ENCODE results near the gene PLCL2.
"Not testable (repeated sequence)": the region's sequence is repeated elsewhere in the genome, so short reads cannot be mapped to it uniquely, and the experiment has no call there.

Gene PLCL2

GRCh38 chr3:17087509-17087908, 202.8 kb downstream of the PLCL2 start:
- DNase-seq = peak; percentile 21

- DNase-seq = no peak
Measured at GRCh38 chr3:17088017-17088416, 203.3 kb downstream of the PLCL2 start.

- DNase-seq = peak; percentile 56
Measured at GRCh38 chr3:17088602-17089313, 204.0 kb downstream of the PLCL2 start.

- no peak for DNase-seq
Measured at GRCh38 chr3:17089314-17089700, 204.6 kb downstream of the PLCL2 start.

DNA sequence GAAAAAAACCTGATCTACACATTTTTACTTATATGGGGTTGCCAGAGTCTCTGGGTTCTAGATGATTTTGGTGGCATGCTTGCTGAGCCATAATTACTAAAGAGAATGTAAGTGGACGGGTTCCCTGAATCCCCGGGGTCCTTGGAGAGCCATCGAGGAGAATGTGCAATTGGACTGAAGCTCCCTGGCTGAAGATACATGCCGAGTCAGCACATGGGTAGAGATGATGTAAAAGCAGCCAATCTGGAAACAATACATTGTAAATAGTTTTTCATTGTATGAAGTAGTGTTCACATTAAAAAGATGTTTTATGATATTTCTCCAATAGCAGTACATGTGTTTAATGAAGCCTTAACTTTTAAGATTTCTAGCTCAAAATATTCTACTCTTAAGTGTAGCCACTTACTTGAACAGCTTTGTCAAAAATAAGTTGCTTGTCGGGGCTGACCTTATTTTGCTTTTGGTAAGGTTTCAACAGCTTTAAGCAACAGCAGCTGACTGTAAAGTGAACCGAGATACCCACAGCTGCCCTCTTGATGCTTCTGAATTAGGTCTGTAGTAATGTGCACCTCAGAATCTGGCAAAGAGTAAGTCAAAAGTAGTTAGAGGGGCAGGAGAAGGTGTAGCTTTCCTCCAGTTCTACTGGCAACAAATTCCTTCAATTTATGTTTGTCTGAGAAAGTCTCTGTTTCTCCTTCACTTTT, 205.7 kb downstream of the PLCL2 start:
- DNase-seq = no peak

DNA sequence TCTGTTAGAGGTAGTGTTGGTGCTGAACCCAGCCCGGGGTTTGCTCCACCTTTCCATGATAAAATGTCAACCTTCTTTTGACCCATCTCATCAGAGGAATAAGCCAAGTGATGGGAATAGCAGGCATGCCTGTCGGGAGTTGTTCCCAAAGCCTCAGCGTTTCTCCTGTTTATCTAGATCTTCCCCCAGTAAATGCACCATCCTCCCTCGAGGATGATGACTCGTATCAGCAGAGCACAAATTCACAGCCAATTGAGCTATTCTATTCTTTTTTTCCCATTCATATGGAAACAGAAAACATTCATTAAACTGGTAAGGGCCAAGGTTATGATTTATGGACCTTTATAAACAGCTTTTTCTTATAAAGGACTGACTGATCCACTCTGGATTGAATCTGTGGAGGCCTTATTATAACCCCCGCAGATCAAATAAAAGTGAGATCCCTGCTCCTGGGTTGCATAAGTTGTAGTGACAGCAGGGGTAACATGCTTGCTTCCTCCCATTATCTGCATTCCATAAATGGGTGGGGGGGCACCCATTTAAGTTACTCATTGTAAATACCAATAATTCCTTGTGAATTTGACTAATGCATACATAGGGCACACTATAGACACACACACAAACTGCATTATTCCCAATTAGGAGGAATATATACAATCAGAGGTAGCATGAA, 207.3 kb downstream of the PLCL2 start:
- DNase-seq = no peak

DNA sequence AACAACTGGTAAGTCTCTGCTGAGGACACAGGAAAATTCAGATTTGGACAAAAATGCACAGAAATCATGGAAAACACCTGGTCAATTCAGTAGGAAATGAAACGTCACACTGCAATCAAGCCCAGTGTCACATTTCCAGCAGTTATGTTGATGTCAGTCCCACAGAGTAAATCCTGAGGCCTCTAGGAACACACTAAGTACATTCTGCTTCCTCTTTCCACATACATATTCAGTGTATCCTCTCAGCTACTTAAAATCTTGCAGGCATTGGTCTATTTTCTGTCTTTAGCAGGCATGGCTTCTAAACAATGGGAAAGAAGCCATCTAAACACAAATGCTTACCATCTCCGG, 207.8 kb downstream of the PLCL2 start:
- no peak for DNase-seq

GRCh38 chr3:17094551-17094950, 209.8 kb downstream of the PLCL2 start:
- DNase-seq = no peak

DNA sequence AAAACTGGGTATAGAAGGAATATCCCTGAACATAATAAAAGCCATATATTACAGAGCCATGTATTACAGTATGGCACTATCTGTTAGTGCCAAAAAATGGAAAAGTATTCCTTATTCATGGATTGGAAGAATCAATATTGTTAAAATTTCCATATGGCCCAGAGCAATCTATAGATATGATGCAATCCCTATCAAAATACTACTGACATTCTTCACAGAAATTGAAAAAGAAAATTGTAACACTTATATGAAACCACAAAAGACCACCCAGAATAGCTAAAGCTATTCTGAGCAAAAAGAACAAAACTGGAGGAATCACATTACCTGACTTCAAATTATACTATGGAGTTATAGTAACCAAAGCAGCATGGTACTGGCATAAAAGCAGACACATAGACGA, 218.8 kb downstream of the PLCL2 start:
- no peak for DNase-seq

DNA sequence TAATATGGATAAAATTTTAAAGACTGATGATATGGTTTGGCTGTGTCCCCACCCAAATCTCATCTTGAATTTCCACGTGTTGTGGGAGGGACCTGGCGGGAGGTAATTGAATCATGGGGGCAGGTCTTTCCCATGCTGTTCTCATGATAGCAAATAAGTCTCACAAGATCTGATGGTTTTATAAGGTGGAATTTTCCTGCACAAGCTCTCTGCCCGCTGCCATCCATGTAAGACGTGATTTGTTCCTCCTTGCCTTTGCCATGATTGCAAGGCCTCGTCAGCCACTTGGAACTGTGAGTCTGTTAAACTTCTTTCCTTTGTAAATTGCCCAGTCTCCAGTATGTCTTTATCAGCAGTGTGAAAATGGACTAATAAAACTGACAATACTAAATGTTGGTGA, 222.0 kb downstream of the PLCL2 start:
- DNase-seq = not testable (repeated sequence)

GRCh38 chr3:17110660-17111396, 226.1 kb downstream of the PLCL2 start:
- no peak for DNase-seq

DNA sequence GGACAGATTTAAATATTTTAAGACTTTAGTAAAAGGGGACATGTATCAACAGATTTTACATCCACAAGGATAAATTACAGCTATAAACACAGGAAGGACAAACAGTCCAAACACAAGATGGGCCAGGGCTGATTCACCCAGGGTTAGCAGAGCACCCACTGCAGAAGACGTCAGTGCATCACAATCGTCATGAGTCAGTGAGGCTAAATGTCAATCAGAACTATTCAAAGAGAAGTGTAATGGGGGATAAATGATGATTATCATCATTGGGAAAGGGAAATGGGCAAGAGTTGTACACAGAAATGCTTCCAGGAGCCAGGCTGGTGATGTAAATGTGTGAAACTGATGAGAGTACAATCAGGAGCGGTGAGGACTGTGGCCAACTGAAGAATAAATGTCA, 226.8 kb downstream of the PLCL2 start:
- no peak for DNase-seq

GRCh38 chr3:17115186-17115585, 230.4 kb downstream of the PLCL2 start:
- DNase-seq = no peak

GRCh38 chr3:17116007-17116600, 231.3 kb downstream of the PLCL2 start:
- DNase-seq = no peak

DNA sequence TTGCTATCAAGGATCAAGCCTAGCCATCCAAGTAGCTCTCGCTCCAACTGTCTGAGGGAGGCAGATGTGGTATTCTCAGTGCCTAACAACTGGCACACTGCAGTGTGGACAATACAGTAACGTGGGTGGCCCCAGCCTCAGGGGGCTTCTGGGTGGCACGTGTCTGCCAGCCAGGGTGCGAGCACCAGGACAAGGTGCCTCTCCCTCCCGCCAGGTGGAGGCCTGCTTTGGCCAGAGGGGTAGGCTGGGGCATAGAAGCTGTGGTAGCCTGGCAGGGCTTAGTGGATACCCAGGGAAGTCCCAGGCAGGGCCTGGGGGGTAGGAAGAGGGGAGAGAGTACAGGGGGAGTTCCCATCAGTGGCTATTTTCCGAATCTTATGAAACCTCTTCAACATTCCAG, 234.0 kb downstream of the PLCL2 start:
- no peak for DNase-seq

- no peak for DNase-seq
Measured at GRCh38 chr3:17119201-17120072, 234.7 kb downstream of the PLCL2 start.

DNA sequence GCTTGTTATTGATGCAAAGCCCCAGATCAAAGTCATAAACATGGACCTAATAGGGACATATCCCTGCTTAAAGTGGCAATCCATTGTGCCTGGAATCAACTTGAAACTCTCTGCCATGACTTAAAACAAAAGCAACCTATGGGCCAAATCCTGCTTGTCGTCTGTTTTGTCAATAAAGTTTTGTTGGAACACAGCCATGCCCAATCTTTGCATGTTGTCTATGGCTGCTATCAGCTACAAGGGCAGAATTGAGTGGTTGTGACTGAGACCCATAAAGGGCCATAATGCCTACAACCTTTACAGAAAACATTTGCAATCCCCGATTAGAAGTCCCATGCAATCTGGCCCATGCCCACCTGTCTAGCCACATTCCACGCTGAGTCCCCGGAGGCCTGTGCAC, 235.4 kb downstream of the PLCL2 start:
- DNase-seq = no peak

- DNase-seq = no peak
Measured at GRCh38 chr3:17121336-17121735, 236.6 kb downstream of the PLCL2 start.

DNA sequence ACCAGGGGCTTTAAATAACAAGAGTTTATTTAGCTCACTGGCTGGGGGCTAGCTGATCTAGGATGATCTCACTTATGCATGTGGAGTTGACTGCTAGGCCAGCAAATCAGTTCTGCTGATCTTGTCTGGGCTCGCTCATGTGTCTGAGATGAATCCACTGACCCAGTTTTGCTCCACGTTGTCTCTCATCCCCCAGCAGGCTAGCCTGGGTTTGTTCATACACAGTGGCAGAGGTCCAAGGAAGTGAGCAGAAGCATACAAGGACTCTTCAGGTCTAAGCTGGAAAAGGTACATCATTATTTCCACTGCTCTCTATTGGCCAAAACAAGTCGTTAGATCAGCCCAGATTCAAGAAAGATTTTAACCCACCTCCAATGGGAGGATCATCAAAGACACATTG, 238.0 kb downstream of the PLCL2 start:
- no peak for DNase-seq

DNA sequence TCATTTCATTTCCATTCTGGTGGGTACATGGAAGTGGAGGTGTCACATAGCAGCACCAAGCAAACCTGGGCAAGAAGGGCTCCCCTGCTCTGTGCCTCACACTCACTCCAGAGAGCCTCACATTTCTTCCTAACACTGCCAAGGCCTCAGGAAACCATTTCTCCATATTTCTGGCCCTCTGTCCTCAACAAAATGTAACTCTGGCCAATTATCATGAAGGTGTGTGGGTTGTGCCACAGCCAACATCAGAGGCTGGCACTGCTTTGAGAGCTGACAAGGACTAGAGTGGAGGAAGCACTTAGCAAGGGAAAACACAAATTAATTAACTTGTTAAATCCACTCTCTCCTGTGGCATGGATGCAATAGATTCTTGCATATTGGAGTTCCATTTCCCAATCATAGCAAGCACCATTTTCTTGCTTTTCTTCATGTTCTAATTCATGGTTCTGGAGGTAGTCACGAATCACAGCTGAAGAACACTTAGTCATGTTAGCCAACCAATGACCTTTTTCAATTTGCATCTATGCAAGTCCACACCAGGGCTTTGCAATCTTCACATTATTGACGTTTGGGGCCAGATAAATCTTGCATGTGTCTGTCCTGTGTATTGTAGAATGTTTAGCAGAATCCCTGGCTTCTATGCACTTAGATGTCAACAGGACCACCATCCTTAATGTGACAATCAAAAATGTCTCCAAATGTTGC, 241.1 kb downstream of the PLCL2 start:
- no peak for DNase-seq

DNA sequence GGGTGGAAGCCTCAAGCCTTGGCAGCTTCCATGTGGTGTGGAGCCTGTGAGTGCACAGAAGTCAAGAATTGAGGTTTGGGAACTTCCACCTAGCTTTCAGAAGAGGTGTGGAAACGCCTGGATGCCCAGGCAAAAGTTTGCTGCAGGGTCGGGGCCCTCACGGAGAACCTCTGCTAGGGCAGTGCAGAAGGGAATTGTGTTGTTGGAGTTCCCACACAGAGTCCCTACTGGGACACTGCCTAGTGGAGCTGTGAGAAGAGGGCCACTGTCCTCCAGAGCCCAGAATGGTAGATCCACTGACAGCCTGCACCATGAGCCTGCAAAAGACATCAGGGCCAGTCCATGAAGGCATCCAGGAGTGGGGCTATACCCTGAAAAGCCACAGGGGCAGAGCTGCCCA, 243.9 kb downstream of the PLCL2 start:
- DNase-seq = not testable (repeated sequence)

Measured in CD4-positive, alpha-beta T cell treated with Interleukin-12 subunit alpha and Interleukin-12 subunit beta, for 1 hour (primary cell).